ENCODE data around the gene SRPX.

The SRPX gene

GRCh38 chrX:38138157-38138891, 82.3 kb downstream of the SRPX start:
- DNase-seq: no peak

- no peak for DNase-seq
These were observed 91.3 kb downstream of the SRPX start for GRCh38 chrX:38129366-38129765.

- no peak for DNase-seq
These were observed 92.7 kb downstream of the SRPX start for GRCh38 chrX:38127961-38128360.

GRCh38 chrX:38126179-38126578, 94.5 kb downstream of the SRPX start:
- no peak for DNase-seq

GRCh38 chrX:38124000-38124399, 96.7 kb downstream of the SRPX start:
- DNase-seq: no peak

- DNase-seq: no peak
These were observed 103.2 kb downstream of the SRPX start for GRCh38 chrX:38117485-38117884.

GRCh38 chrX:38116706-38117105, 104.0 kb downstream of the SRPX start:
- DNase-seq: no peak

GRCh38 chrX:38112566-38112965, 108.1 kb downstream of the SRPX start:
- no peak for DNase-seq

GRCh38 chrX:38111196-38111595, 109.5 kb downstream of the SRPX start:
- no peak for DNase-seq

GRCh38 chrX:38110231-38110630, 110.4 kb downstream of the SRPX start:
- no peak for DNase-seq

GRCh38 chrX:38109042-38109898, 111.4 kb downstream of the SRPX start:
- DNase-seq: no peak

GRCh38 chrX:38108364-38108763, 112.3 kb downstream of the SRPX start:
- DNase-seq: no peak

GRCh38 chrX:38106991-38107655, 113.5 kb downstream of the SRPX start:
- DNase-seq: no peak

- no peak for DNase-seq
These were observed 115.4 kb downstream of the SRPX start for GRCh38 chrX:38105216-38105725.

- DNase-seq: no peak
These were observed 116.5 kb downstream of the SRPX start for GRCh38 chrX:38103857-38104812.

GRCh38 chrX:38102875-38103274, 117.8 kb downstream of the SRPX start:
- no peak for DNase-seq

- no peak for DNase-seq
These were observed 118.4 kb downstream of the SRPX start for GRCh38 chrX:38102240-38102639.

- no peak for DNase-seq
These were observed 121.0 kb downstream of the SRPX start for GRCh38 chrX:38099688-38100087.
